PC-3 (cell line): ENCODE measurements around the gene CIB2. TPM values are rescaled to one million over a fixed set of nuclear protein-coding genes. Genes with fewer than 3 reads are reported as not detected.

ENCODE experiments used
- ATAC-seq: fragments of 200-7000 bp; cut with Tn5 transposase; 2 replicates; pipeline ENCODE4 v1.9.1; 2020; ENCODE audit warnings: mild to moderate bottlenecking, moderate library complexity
- BruUV-seq: library from RNA; stranded (reverse); fragments of 400-500 nt; replicated peaks from 2 replicates; lab custom pipeline; 2021; lab: Mats Ljungman, UMichigan
- CTCF ChIA-PET: fragments of 300-600 bp; sonication (Branson Sonifier 250); formaldehyde crosslinking; loops from one replicate; lab custom pipeline; 2022; ENCODE audit warnings: antibody characterized with exemption; lab: Charles Lee
- POLR2A ChIA-PET: fragments of 300-600 bp; sonication (Branson Sonifier 250); formaldehyde crosslinking; loops from one replicate; lab custom pipeline; 2022; ENCODE audit warnings: antibody characterized with exemption; ENCODE audit not compliant: unreplicated experiment; lab: Charles Lee
- DNase-seq: peaks from one replicate; pipeline ENCODE4 v3.0.0-alpha.2; 2015
- H2AFZ ChIP-seq: fragments of 300-600 bp; sonication (generic); 2 replicates; pipeline ENCODE4 v1.6.0; 2016; ENCODE audit warnings: antibody characterized with exemption, low read length
- H3F3A ChIP-seq: fragments of 300-600 bp; sonication (generic); one replicate; pipeline ENCODE4 v1.6.0; 2017; ENCODE audit warnings: antibody characterized with exemption, low read length, control low read depth, mild to moderate bottlenecking; ENCODE audit not compliant: unreplicated experiment
- H3K27ac ChIP-seq: fragments of 300-600 bp; sonication (generic); 2 replicates; pipeline ENCODE4 v1.5.1; 2016; ENCODE audit warnings: mild to moderate bottlenecking, low read length
- H3K27me3 ChIP-seq: fragments of 300-600 bp; sonication (generic); 2 replicates; pipeline ENCODE4 v1.6.1; 2016; ENCODE audit warnings: low read length, mixed read lengths
- H3K36me3 ChIP-seq: fragments of 300-600 bp; sonication (generic); 2 replicates; pipeline ENCODE4 v1.6.1; 2016; ENCODE audit warnings: low read depth, mixed run types, low read length, mixed read lengths
- H3K4me1 ChIP-seq: fragments of 300-600 bp; sonication (generic); 2 replicates; pipeline ENCODE4 v1.5.1; 2016; ENCODE audit warnings: low read length; ENCODE audit not compliant: insufficient read depth
- H3K4me2 ChIP-seq: fragments of 300-600 bp; sonication (generic); 2 replicates; pipeline ENCODE4 v1.6.0; 2016; ENCODE audit warnings: low read length
- H3K4me3 ChIP-seq: fragments of 300-600 bp; sonication (generic); 2 replicates; pipeline ENCODE4 v1.5.1; 2016; ENCODE audit warnings: mild to moderate bottlenecking, low read length, mixed read lengths
- H3K79me2 ChIP-seq: fragments of 300-600 bp; sonication (generic); 2 replicates; pipeline ENCODE4 v1.6.1; 2017; ENCODE audit warnings: low read length, mixed read lengths
- H3K9ac ChIP-seq: fragments of 300-600 bp; sonication (generic); 2 replicates; pipeline ENCODE4 v1.6.0; 2016; ENCODE audit warnings: mild to moderate bottlenecking, low read length
- H3K9me2 ChIP-seq: fragments of 300-600 bp; sonication (generic); replicated peaks from 2 replicates; pipeline ENCODE4 v1.6.1; 2016; ENCODE audit warnings: mixed run types, low read length, mixed read lengths
- H3K9me3 ChIP-seq: fragments of 300-600 bp; sonication (generic); 2 replicates; pipeline ENCODE4 v1.6.1; 2016; ENCODE audit warnings: low read length, mixed read lengths
- H4K20me1 ChIP-seq: fragments of 300-600 bp; sonication (generic); 2 replicates; pipeline ENCODE4 v1.6.1; 2016; ENCODE audit warnings: low read length, mixed read lengths
- CTCF ChIP-seq: fragments of 300-600 bp; sonication (generic); conservative IDR thresholded peaks from 2 replicates; pipeline ENCODE4 v1.5.1; 2017; ENCODE audit warnings: antibody characterized with exemption, low read depth, mild to moderate bottlenecking, low read length
- EZH2 ChIP-seq: fragments of 300-600 bp; sonication (generic); IDR thresholded peaks from one replicate; pipeline ENCODE4 v1.6.1; 2017; ENCODE audit warnings: antibody characterized with exemption, mild to moderate bottlenecking, low read length; ENCODE audit not compliant: unreplicated experiment
- EZH2phosphoT487 ChIP-seq: fragments of 300-600 bp; sonication (generic); IDR thresholded peaks from 2 replicates; pipeline ENCODE4 v1.6.1; 2018; ENCODE audit warnings: mild to moderate bottlenecking, antibody characterized with exemption, low read length, borderline replicate concordance
- intact Hi-C: fragments of 100-400 bp; cut with micrococcal nuclease; formaldehyde crosslinking; loops from 2 replicates; pipeline ENCODE4 v1.9.0; 2023
- total RNA-seq: library from RNA; depleted of rRNA; stranded (reverse); fragments of >200 nt; gene quantifications from 2 replicates; pipeline ENCODE4 v1.2.3, GENCODE V29; 2014

The CIB2 gene
- total RNA-seq, 1 experiment from 2014 or later, result 10.4 TPM

GRCh38 chr15:78179286-78179840, 48.1 kb upstream of the CIB2 start:
- no peaks in the 10 kb centered on the region for H3K27me3 ChIP-seq
- no peaks in the 10 kb centered on the region for H3F3A ChIP-seq
- CTCF ChIA-PET, result no interaction called here
- H3K36me3 ChIP-seq, result no peaks in the 10 kb centered on the region
- POLR2A ChIA-PET, result no interaction called here
- H3K9me3 ChIP-seq, result no peaks in the 10 kb centered on the region
- H2AFZ ChIP-seq, result no peak overlapping the region
- no peak overlapping the region for H3K9ac ChIP-seq
- intact Hi-C loops, result loop anchor here (5.0 kb wide), 1 partner anchor 62 kb away; no protein-coding TSS in a partner anchor
- H3K9me2 ChIP-seq, result no peaks in the 10 kb centered on the region
- H3K4me3 ChIP-seq, result no peak overlapping the region
- no peaks in the 10 kb centered on the region for H3K4me1 ChIP-seq
- no peak overlapping the region for H3K4me2 ChIP-seq
- TF ChIP-seq EZH2phosphoT487, result no peak
- TF ChIP-seq EZH2, result no peak
- no peak for TF ChIP-seq CTCF
- H4K20me1 ChIP-seq, result no peaks in the 10 kb centered on the region
- BruUV-seq, result no TSS peak
- DNase-seq (no peak), ATAC-seq (no peak)
- no peaks in the 10 kb centered on the region for H3K79me2 ChIP-seq
- no peak overlapping the region for H3K27ac ChIP-seq

- no peak overlapping the region for H3K4me2 ChIP-seq
- H3K27ac ChIP-seq, result no peak overlapping the region
- H3K4me3 ChIP-seq, result no peak overlapping the region
- H3K36me3 ChIP-seq, result no peaks in the 10 kb centered on the region
- CTCF ChIA-PET, result interaction anchor here (2.0 kb wide), 1 partner anchor 63 kb away, joined by 5 read pairs; no protein-coding TSS in a partner anchor
- no TSS peak for BruUV-seq
- H2AFZ ChIP-seq, result no peak overlapping the region
- TF ChIP-seq EZH2phosphoT487 (no peak), CTCF (no peak), EZH2 (no peak)
- DNase-seq (no peak), ATAC-seq (no peak)
- H3K4me1 ChIP-seq, result no peaks in the 10 kb centered on the region
- no peaks in the 10 kb centered on the region for H3K79me2 ChIP-seq
- H3K9ac ChIP-seq, result no peak overlapping the region
- H3K9me2 ChIP-seq, result no peaks in the 10 kb centered on the region
- no peaks in the 10 kb centered on the region for H3K27me3 ChIP-seq
- H3F3A ChIP-seq, result no peaks in the 10 kb centered on the region
- H4K20me1 ChIP-seq, result no peaks in the 10 kb centered on the region
- POLR2A ChIA-PET, result no interaction called here
- no peaks in the 10 kb centered on the region for H3K9me3 ChIP-seq
- intact Hi-C loops, result loop anchor here (5.0 kb wide), 1 partner anchor 61 kb away; no protein-coding TSS in a partner anchor
These were observed 46.8 kb upstream of the CIB2 start for GRCh38 chr15:78178064-78178463.

- H3K4me3 ChIP-seq, result no peak overlapping the region
- H3K9me3 ChIP-seq, result no peaks in the 10 kb centered on the region
- CTCF ChIA-PET, result interaction anchor here (2.0 kb wide), 1 partner anchor 64 kb away, joined by 5 read pairs; no protein-coding TSS in a partner anchor
- H3K9me2 ChIP-seq, result no peaks in the 10 kb centered on the region
- TF ChIP-seq EZH2 (no peak), CTCF (peak; percentile 91), EZH2phosphoT487 (no peak)
- intact Hi-C loops, result loop anchor here (1.0 to 5.0 kb wide), 2 partner anchors 60 to 64 kb away; no protein-coding TSS in a partner anchor
- POLR2A ChIA-PET, result no interaction called here
- H4K20me1 ChIP-seq, result no peaks in the 10 kb centered on the region
- H3K27ac ChIP-seq, result no peak overlapping the region
- no peak overlapping the region for H3K4me2 ChIP-seq
- no peaks in the 10 kb centered on the region for H3F3A ChIP-seq
- no peaks in the 10 kb centered on the region for H3K4me1 ChIP-seq
- no peaks in the 10 kb centered on the region for H3K36me3 ChIP-seq
- H3K27me3 ChIP-seq, result no peaks in the 10 kb centered on the region
- DNase-seq (peak; percentile 52), ATAC-seq (peak; percentile 69)
- no peak overlapping the region for H2AFZ ChIP-seq
- no peak overlapping the region for H3K9ac ChIP-seq
- H3K79me2 ChIP-seq, result no peaks in the 10 kb centered on the region
- no TSS peak for BruUV-seq
These were observed 46.2 kb upstream of the CIB2 start for GRCh38 chr15:78177447-78177873.
